Adrenal gland (tissue), 12 donors: ENCODE data around the gene ST6GALNAC5. TPM values are rescaled to one million over a fixed set of nuclear protein-coding genes. Genes with fewer than 3 reads are reported as not detected.

ENCODE experiments used
- DNase-seq, 7 donors: peaks; one replicate each; pipeline ENCODE4 v3.0.0-alpha.2; 2019 to 2020
- H3K27ac ChIP-seq, 5 donors: fragments of 200-600 bp; sonication (generic) in 4 of 5; 1 replicate in 3 of 5; 2 replicates in 2 of 5; pipeline versions ENCODE4 v1.5.1 to v1.8.0; 2016 to 2020; ENCODE audit warnings: mild to moderate bottlenecking in 1 of 5
- H3K27me3 ChIP-seq: fragments of 200-600 bp; 2 replicates; pipeline ENCODE4 v1.8.0; 2021
- H3K36me3 ChIP-seq, 2 donors: fragments of 200-600 bp; replicated peaks in 1 of 2; 1 replicate in 1 of 2; 2 replicates in 1 of 2; pipeline versions ENCODE4 v1.5.1 to v1.8.0; 2018 to 2022
- H3K4me1 ChIP-seq, 2 donors: fragments of 200-600 bp; replicated peaks in 1 of 2; 1 replicate in 1 of 2; 2 replicates in 1 of 2; pipeline versions ENCODE4 v1.5.1 to v1.8.0; 2018 to 2021
- H3K4me3 ChIP-seq, 4 donors: fragments of 200-600 bp; sonication (generic) in 3 of 4; one replicate each; pipeline ENCODE4 v1.5.1; 2016 to 2018
- H3K9me3 ChIP-seq, 3 donors: fragments of 200-600 bp; sonication (generic) in 1 of 3; replicated peaks in 1 of 3; 1 replicate in 2 of 3; 2 replicates in 1 of 3; pipeline versions ENCODE4 v1.5.1 to v1.8.0; 2016 to 2021
- CTCF ChIP-seq, 6 experiments: fragments of 450-650 bp in 4 of 6; fragments of 200-600 bp in 2 of 6; sonication (generic) in 1 of 6; IDR thresholded peaks; 1 replicate in 5 of 6; 2 replicates in 1 of 6; pipeline versions ENCODE4 v1.5.1 to v1.8.0; 2016 to 2021; ENCODE audit warnings: antibody characterized with exemption in 6 of 6, mild to moderate bottlenecking in 2 of 6, moderate library complexity in 1 of 6
- POLR2A ChIP-seq, 2 donors: fragments of 450-650 bp; IDR thresholded peaks; one replicate each; pipeline ENCODE4 v1.6.1; 2017; ENCODE audit warnings: antibody characterized with exemption in 2 of 2, mild to moderate bottlenecking in 2 of 2, moderate library complexity in 1 of 2
- WGBS, 4 donors: extraction: QIAGEN DNeasy Blood & Tissue Kit in 2 of 4; methylation state at CpG; one replicate each; pipeline versions ENCODE4 v1.1.5 to v1.1.7; 2013 to 2017; 5-methylcytosine and 5-hydroxymethylcytosine counted together
- intact Hi-C, 2 donors: fragments of 100-400 bp; cut with DNase I; formaldehyde crosslinking; loops; one replicate each; pipeline versions ENCODE4 v1.14.1 to v1.15.0; 2022 to 2023
- polyA plus RNA-seq, 3 donors: library from polyadenylated mRNA; stranded (reverse); fragments of 200-250 nt in 2 of 3; fragments of 350-450 nt in 1 of 3; fragmentation: Illumina TruSeq in 1 of 3; extraction: RNeasy Lipid Tissue Mini Kit (QIAGEN cat#74804) in 1 of 3; gene quantifications; one replicate each; pipeline ENCODE4 v1.2.3, GENCODE V29; 2013 to 2014
- total RNA-seq, 9 donors: library from RNA; depleted of rRNA in 4 of 9; stranded (reverse); fragments of >200 nt in 4 of 9; fragments of 120-200 nt in 1 of 9; fragmentation: NEBNext Ultra II Directional in 1 of 9; extraction: Animal tissue kit (Norgen Biotek cat#: 25700) in 1 of 9; gene quantifications; one replicate each; pipeline versions ENCODE4 v1.1.0 to v1.2.4, GENCODE V29; 2013 to 2023
- donor health status: healthy with polysubstance abuse.
- donor health status: Bipolar disorder and iron deficiency.
- donor health status: DM: yes; HTN: yes; CAD: no.
- donor health status: DM: no; HTN: no; CAD: no.
- donor health status: DM: no; HTN: no; CAD: no.
- donor health status: DM: yes; HTN: yes; CAD: no.

The ST6GALNAC5 gene
- total and polyA plus RNA-seq, 12 donors = 1.1 to 48.4 (median 21.4) TPM

GRCh38 chr1:76993036-76993435 is 125.8 kb downstream of the ST6GALNAC5 start:
- peaks cover 0 to 7% of the 10 kb centered on the region in 2 donors for H3K4me1 ChIP-seq
- WGBS, 4 donors = 94 to 100% (median 97%) methylated on average over 1 of the region's 1 CpG
- no peaks in the 10 kb centered on the region for H3K36me3 ChIP-seq
- H3K9me3 ChIP-seq = no peaks in the 10 kb centered on the region
- H3K4me3 ChIP-seq = no peak overlapping the region
- H3K27me3 ChIP-seq = no peaks in the 10 kb centered on the region
- DNase-seq = no peak
- intact Hi-C loops = no loop called here
- no peak for TF ChIP-seq POLR2A (IDR thresholded peaks at IDR 0.05)
- no peak for TF ChIP-seq CTCF (IDR thresholded peaks at IDR 0.05)
- H3K27ac ChIP-seq = no peak overlapping the region

GRCh38 chr1:76998582-76999223 is 131.4 kb downstream of the ST6GALNAC5 start:
- peaks cover 6 to 11% of the 10 kb centered on the region in 2 donors for H3K4me1 ChIP-seq
- 62 to 74% (median 68%) methylated on average over 4 of the region's 4 CpGs for WGBS, 4 donors
- intact Hi-C loops = no loop called here

DNA sequence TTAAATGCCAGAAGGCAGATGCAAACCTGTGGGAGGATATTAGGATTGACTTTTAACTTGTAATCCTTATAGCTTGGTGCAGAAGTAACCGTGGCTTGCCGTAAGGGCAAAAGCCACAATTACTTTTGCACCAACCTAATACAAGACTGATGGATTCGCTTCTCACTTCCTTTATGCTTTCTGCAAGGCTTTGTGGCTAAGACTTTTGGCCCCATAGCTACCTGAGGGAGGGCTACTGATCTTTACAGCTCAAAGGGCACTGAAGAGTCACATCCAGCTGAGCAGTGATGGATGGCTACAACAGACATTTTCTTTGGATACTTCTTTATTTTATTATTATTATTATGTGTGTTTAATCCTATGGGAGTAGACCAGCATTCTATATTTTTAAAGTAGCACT is 140.4 kb downstream of the ST6GALNAC5 start:
- WGBS, 4 donors = 82 to 92% (median 87%) methylated on average over 3 of the region's 3 CpGs
- intact Hi-C loops = no loop called here
- no peak for DNase-seq

More at GRCh38 chr1:76998582-76999223, 131.4 kb downstream of the ST6GALNAC5 start:
- Histone ChIP-seq H3K27ac (no peak overlapping the region), H3K9me3 (no peaks in the 10 kb centered on the region), H3K27me3 (no peaks in the 10 kb centered on the region), H3K4me3 (no peak overlapping the region), H3K36me3 (no peaks in the 10 kb centered on the region)
- TF ChIP-seq POLR2A (IDR thresholded peaks at IDR 0.05) (no peak), CTCF (IDR thresholded peaks at IDR 0.05) (no peak)
- no peak for DNase-seq

GRCh38 chr1:77010937-77011336 is 143.7 kb downstream of the ST6GALNAC5 start:
- Histone ChIP-seq H3K9me3 (no peaks in the 10 kb centered on the region), H3K27me3 (no peaks in the 10 kb centered on the region), H3K4me1 (no peaks in the 10 kb centered on the region), H3K4me3 (no peak overlapping the region), H3K36me3 (no peaks in the 10 kb centered on the region), H3K27ac (no peak overlapping the region)
- no peak for DNase-seq
- intact Hi-C loops = no loop called here
- 80 to 91% (median 84%) methylated on average over 8 of the region's 8 CpGs for WGBS, 4 donors
- TF ChIP-seq CTCF (IDR thresholded peaks at IDR 0.05) (no peak), POLR2A (IDR thresholded peaks at IDR 0.05) (no peak)

More for the DNA sequence above, 140.4 kb downstream of the ST6GALNAC5 start:
- Histone ChIP-seq H3K27me3 (no peaks in the 10 kb centered on the region), H3K4me1 (no peaks in the 10 kb centered on the region), H3K4me3 (no peak overlapping the region), H3K27ac (no peak overlapping the region), H3K9me3 (no peaks in the 10 kb centered on the region), H3K36me3 (no peaks in the 10 kb centered on the region)
- TF ChIP-seq POLR2A (IDR thresholded peaks at IDR 0.05) = no peak
- TF ChIP-seq CTCF (IDR thresholded peaks at IDR 0.05) = no peak
